NT2/D1 (cell line): ENCODE results near the gene C1orf216.

Experiments used
- SUZ12 ChIP-seq: IDR thresholded peaks from 2 replicates; pipeline ENCODE4 v1.6.1; 2011; ENCODE audit not compliant: insufficient read length, insufficient read depth; ENCODE audit errors: extremely low read depth
- YY1 ChIP-seq: IDR thresholded peaks from 2 replicates; pipeline ENCODE4 v1.6.1; 2011; ENCODE audit not compliant: insufficient read length, insufficient read depth
- ZNF274 ChIP-seq: IDR thresholded peaks from 2 replicates; pipeline ENCODE4 v1.6.1; 2011; ENCODE audit warnings: mild to moderate bottlenecking, low read depth, low read length

GRCh38 chr1:35726450-35727433 lies 8.1 kb upstream of the C1orf216 start:
- TF ChIP-seq SUZ12 (no peak), YY1 (no peak), ZNF274 (no peak)
